ENCODE data around the gene RFX7. TPM values are rescaled to one million over a fixed set of nuclear protein-coding genes. Genes with fewer than 3 reads are reported as not detected.

The RFX7 gene
- total RNA-seq, 1 experiment from 2014 or later: 18.1 TPM

DNA sequence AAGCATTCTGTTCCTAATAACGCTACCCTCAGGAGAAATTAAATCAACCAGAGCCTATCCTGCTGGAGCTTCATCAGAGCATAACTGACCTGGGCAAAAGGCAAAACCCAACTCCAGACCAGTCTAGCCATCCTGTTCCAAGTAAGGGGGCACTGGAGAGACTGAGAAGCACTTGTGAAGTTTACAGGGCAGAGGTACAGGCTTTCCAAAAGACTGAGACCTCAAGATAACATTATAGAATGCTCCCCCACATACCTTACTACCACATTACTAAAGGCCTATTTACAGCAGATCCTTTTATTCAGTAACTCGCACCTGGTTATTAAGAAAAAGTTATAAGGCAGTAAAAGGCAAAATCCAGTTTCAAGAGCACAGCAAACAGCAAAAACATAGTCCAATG lies 35.5 kb downstream of the RFX7 start:
- no peaks in the 10 kb centered on the region for H3K4me1 ChIP-seq (ENCODE audit: control insufficient read depth in 1 of 2, insufficient read depth in 2 of 2, low read length in 2 of 2)
- H4K20me1 ChIP-seq (ENCODE audit: insufficient read depth): no peaks in the 10 kb centered on the region
- no TSS peak for BruUV-seq (replicated peaks)
- no peak for DNase-seq (ENCODE audit: low read depth, low spot score)
- intact Hi-C loops (cut with micrococcal nuclease): no loop called here
- H3K4me3 ChIP-seq (replicated peaks in 1 of 2; ENCODE audit: low read depth in 1 of 2, low read length in 2 of 2): no peak overlapping the region
- H3K9me2 ChIP-seq (ENCODE audit: insufficient read depth): no peaks in the 10 kb centered on the region
- TF ChIP-seq SP1 (IDR thresholded peaks at IDR 0.05; ENCODE audit: low read depth) (no peak), ZFX (IDR thresholded peaks at IDR 0.05) (no peak), RAD21 (IDR thresholded peaks at IDR 0.05; ENCODE audit: low read depth) (no peak), CEBPB (IDR thresholded peaks at IDR 0.05; ENCODE audit: low read depth) (no peak), FOSL1 (IDR thresholded peaks at IDR 0.05; ENCODE audit: low read depth) (no peak)
- POLR2A ChIA-PET: interaction anchor here (1.0 kb wide), 1 partner anchor 9 kb away, joined by 3 read pairs; no protein-coding TSS in a partner anchor
- RAD21 ChIA-PET (ENCODE audit: low non-redundant PET in 1 of 2, low total read pairs in 2 of 2, uncharacterized antibody in 2 of 2, unreplicated experiment in 2 of 2): no interaction called here
- no peak overlapping the region for H3K27ac ChIP-seq (ENCODE audit: low read depth, low read length)
- H3K27me3 ChIP-seq (ENCODE audit: insufficient read depth, low read length): no peaks in the 10 kb centered on the region
- H3K36me3 ChIP-seq (ENCODE audit: control insufficient read depth in 1 of 2, insufficient read depth in 2 of 2, low read length in 2 of 2): no peaks in the 10 kb centered on the region
- H2AFZ ChIP-seq (ENCODE audit: low read depth, low read length, poor library complexity, severe bottlenecking): no peak overlapping the region
- H3K9ac ChIP-seq (ENCODE audit: low read length): no peak overlapping the region
- CTCF ChIA-PET: no interaction called here
- H3K4me2 ChIP-seq (ENCODE audit: low read length): no peak overlapping the region
- no peak for ATAC-seq
- H3K9me3 ChIP-seq (ENCODE audit: control insufficient read depth in 1 of 2, insufficient read depth in 1 of 2, low read depth in 1 of 2, low read length in 2 of 2): no peaks in the 10 kb centered on the region
- H3K79me2 ChIP-seq (ENCODE audit: insufficient read depth, low read length): peaks cover 81% of the 10 kb centered on the region

GRCh38 chr15:56207711-56208110 lies 36.0 kb downstream of the RFX7 start:
- Histone ChIP-seq H4K20me1 (ENCODE audit: insufficient read depth) (no peaks in the 10 kb centered on the region), H3K27me3 (ENCODE audit: insufficient read depth, low read length) (no peaks in the 10 kb centered on the region), H3K79me2 (ENCODE audit: insufficient read depth, low read length) (peaks cover 81% of the 10 kb centered on the region), H3K4me1 (ENCODE audit: control insufficient read depth in 1 of 2, insufficient read depth in 2 of 2, low read length in 2 of 2) (no peaks in the 10 kb centered on the region), H3K4me3 (replicated peaks in 1 of 2; ENCODE audit: low read depth in 1 of 2, low read length in 2 of 2) (no peak overlapping the region), H3K36me3 (ENCODE audit: control insufficient read depth in 1 of 2, insufficient read depth in 2 of 2, low read length in 2 of 2) (no peaks in the 10 kb centered on the region), H3K9me2 (ENCODE audit: insufficient read depth) (no peaks in the 10 kb centered on the region), H3K9me3 (ENCODE audit: control insufficient read depth in 1 of 2, insufficient read depth in 1 of 2, low read depth in 1 of 2, low read length in 2 of 2) (no peaks in the 10 kb centered on the region), H3K27ac (ENCODE audit: low read depth, low read length) (no peak overlapping the region), H2AFZ (ENCODE audit: low read depth, low read length, poor library complexity, severe bottlenecking) (no peak overlapping the region), H3K4me2 (ENCODE audit: low read length) (no peak overlapping the region), H3K9ac (ENCODE audit: low read length) (no peak overlapping the region)
- intact Hi-C loops (cut with micrococcal nuclease): no loop called here
- ATAC-seq (no peak), DNase-seq (ENCODE audit: low read depth, low spot score) (no peak)
- RAD21 ChIA-PET (ENCODE audit: low non-redundant PET in 1 of 2, low total read pairs in 2 of 2, uncharacterized antibody in 2 of 2, unreplicated experiment in 2 of 2): no interaction called here
- POLR2A ChIA-PET: no interaction called here
- CTCF ChIA-PET: no interaction called here
- no TSS peak for BruUV-seq (replicated peaks)
- no peak for TF ChIP-seq SIN3A (IDR thresholded peaks at IDR 0.05; ENCODE audit: low read depth)
- TF ChIP-seq TCF7L2 (IDR thresholded peaks at IDR 0.05; ENCODE audit: borderline replicate concordance, extremely low read depth, insufficient read depth, insufficient read length): no peak
- TF ChIP-seq ZBTB33 (IDR thresholded peaks at IDR 0.05; ENCODE audit: extremely low read depth, insufficient replicate concordance, low read length): no peak
- no peak for TF ChIP-seq MAX (IDR thresholded peaks at IDR 0.05)
- TF ChIP-seq EGR1 (IDR thresholded peaks at IDR 0.05; ENCODE audit: low read depth): no peak
- TF ChIP-seq EZH2phosphoT487 (IDR thresholded peaks at IDR 0.05; ENCODE audit: borderline replicate concordance): no peak
- no peak for TF ChIP-seq CBX3 (IDR thresholded peaks at IDR 0.05; ENCODE audit: low read depth)
- no peak for TF ChIP-seq POLR2AphosphoS5 (IDR thresholded peaks at IDR 0.05; ENCODE audit: low read depth, low read length)
- no peak for TF ChIP-seq EZH2 (IDR thresholded peaks at IDR 0.05)
- no peak for TF ChIP-seq ZFX (IDR thresholded peaks at IDR 0.05)
- no peak for TF ChIP-seq REST (IDR thresholded peaks at IDR 0.05; ENCODE audit: low read depth)
- TF ChIP-seq ZNF274 (IDR thresholded peaks at IDR 0.05; ENCODE audit: low read depth, low read length): no peak
